Activated CD4-positive, alpha-beta T cell treated with anti-CD3 and anti-CD28 coated beads, Interleukin-2, amount 50 U/mL, for 16 hours (primary cell): ENCODE measurements around the gene MYO1G.

ENCODE experiments used
- DNase-seq: peaks from one replicate; pipeline ENCODE4 v3.0.0-alpha.2; 2020

The MYO1G gene

GRCh38 chr7:44965937-44966730 is 12.7 kb downstream of the MYO1G start:
- DNase-seq: no peak

GRCh38 chr7:44965441-44965903 is 13.3 kb downstream of the MYO1G start:
- DNase-seq: no peak

GRCh38 chr7:44964831-44965440 is 13.9 kb downstream of the MYO1G start:
- no peak for DNase-seq

GRCh38 chr7:44964384-44964830 is 14.4 kb downstream of the MYO1G start:
- DNase-seq: no peak

GRCh38 chr7:44963364-44964290 is 15.2 kb downstream of the MYO1G start:
- no peak for DNase-seq

- DNase-seq: no peak
Measured at GRCh38 chr7:44962483-44963251, 16.1 kb downstream of the MYO1G start.

- DNase-seq: no peak
Measured at GRCh38 chr7:44961844-44962482, 16.9 kb downstream of the MYO1G start.

GRCh38 chr7:44960011-44960580 is 18.7 kb downstream of the MYO1G start:
- no peak for DNase-seq

- no peak for DNase-seq
Measured at GRCh38 chr7:44959433-44959951, 19.3 kb downstream of the MYO1G start.

- no peak for DNase-seq
Measured at GRCh38 chr7:44958645-44959344, 20.0 kb downstream of the MYO1G start.

- DNase-seq: no peak
Measured at GRCh38 chr7:44956157-44956766, 22.6 kb downstream of the MYO1G start.

- DNase-seq: no peak
Measured at GRCh38 chr7:44955733-44956132, 23.1 kb downstream of the MYO1G start.

- no peak for DNase-seq
Measured at GRCh38 chr7:44953156-44953555, 25.7 kb downstream of the MYO1G start.

- DNase-seq: no peak
Measured at GRCh38 chr7:44949303-44949702, 29.5 kb downstream of the MYO1G start.

- no peak for DNase-seq
Measured at GRCh38 chr7:44945479-44945878, 33.3 kb downstream of the MYO1G start.

- no peak for DNase-seq
Measured at GRCh38 chr7:44944821-44945220, 34.0 kb downstream of the MYO1G start.

- DNase-seq: no peak
Measured at GRCh38 chr7:44943631-44944030, 35.2 kb downstream of the MYO1G start.

- DNase-seq: no peak
Measured at GRCh38 chr7:44937426-44937825, 41.4 kb downstream of the MYO1G start.

GRCh38 chr7:44936322-44936721 is 42.5 kb downstream of the MYO1G start:
- DNase-seq: peak; percentile 32

GRCh38 chr7:44935583-44935982 is 43.2 kb downstream of the MYO1G start:
- no peak for DNase-seq
